ENCODE results near the gene FOXL1.

The FOXL1 gene

DNA sequence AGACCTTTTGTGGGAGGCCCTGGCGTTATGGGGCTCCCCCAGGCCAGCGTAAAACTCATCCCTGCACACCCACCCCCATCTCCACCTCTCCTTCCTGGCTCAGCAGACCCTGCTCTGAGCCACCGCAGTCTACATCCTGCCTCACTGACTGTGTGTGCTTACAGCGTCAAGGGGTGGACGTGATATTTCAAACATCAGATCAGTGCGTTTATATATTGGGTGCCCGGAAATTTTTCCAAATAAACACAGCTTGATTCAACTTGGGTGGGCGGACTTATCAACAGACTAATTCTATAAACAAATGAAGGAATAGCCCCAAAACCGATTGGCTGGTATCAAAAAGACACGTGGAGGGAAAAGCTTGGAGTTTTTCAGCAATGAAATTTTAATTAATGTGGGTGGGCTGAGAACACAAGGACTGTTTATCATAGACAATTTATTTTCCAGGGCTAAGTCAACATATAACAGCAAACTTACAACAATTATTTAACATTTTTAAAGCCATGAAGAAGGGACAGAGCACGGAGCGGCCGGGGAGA is at the start of gene FOXL1:
TSS of gene FOXL1 (plus strand) at position 489 of the 539 bp plus-strand sequence. CDS start 175 bp downstream, outside the sequence.
- no peaks in the 10 kb centered on the region for H3K36me3 Mint-ChIP-seq (ENCODE audit: low read depth)
- H3K9me3 Mint-ChIP-seq = no peaks in the 10 kb centered on the region
- H3K27me3 Mint-ChIP-seq = peaks cover 80% of the 10 kb centered on the region
- DNase-seq (no peak), ATAC-seq (no peak)
- H3K27ac Mint-ChIP-seq = no peak within 1 kb of the TSS
- no peak within 1 kb of the TSS for H3K4me3 Mint-ChIP-seq
- peaks cover 13% of the 10 kb centered on the region for H3K4me1 Mint-ChIP-seq

DNA sequence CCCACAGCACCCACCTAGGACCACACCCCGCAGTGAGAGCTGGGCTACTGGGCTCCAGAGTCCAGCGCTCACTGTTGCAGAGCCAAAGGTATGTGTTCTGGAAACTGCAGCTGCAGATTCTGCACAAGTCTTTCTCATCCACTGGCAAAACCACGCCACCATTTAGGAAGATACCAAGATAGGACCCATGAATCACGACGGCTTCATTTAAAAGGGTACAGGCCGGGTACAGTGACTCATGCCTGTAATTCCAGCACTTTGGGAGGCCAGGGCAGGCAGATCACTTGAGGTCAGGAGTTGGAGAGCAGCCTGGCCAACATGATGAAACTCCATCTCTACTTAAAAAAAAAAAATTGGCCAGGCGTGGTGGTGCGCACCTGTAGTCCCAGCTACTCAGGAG is 49.2 kb upstream of the FOXL1 start:
- no peak for DNase-seq
- no peaks in the 10 kb centered on the region for H3K27me3 Mint-ChIP-seq
- H3K4me1 Mint-ChIP-seq = no peaks in the 10 kb centered on the region
- H3K27ac Mint-ChIP-seq = no peak overlapping the region
- ATAC-seq = no peak
- H3K36me3 Mint-ChIP-seq (ENCODE audit: low read depth) = peaks cover 8% of the 10 kb centered on the region
- no peak overlapping the region for H3K4me3 Mint-ChIP-seq
- no peaks in the 10 kb centered on the region for H3K9me3 Mint-ChIP-seq

DNA sequence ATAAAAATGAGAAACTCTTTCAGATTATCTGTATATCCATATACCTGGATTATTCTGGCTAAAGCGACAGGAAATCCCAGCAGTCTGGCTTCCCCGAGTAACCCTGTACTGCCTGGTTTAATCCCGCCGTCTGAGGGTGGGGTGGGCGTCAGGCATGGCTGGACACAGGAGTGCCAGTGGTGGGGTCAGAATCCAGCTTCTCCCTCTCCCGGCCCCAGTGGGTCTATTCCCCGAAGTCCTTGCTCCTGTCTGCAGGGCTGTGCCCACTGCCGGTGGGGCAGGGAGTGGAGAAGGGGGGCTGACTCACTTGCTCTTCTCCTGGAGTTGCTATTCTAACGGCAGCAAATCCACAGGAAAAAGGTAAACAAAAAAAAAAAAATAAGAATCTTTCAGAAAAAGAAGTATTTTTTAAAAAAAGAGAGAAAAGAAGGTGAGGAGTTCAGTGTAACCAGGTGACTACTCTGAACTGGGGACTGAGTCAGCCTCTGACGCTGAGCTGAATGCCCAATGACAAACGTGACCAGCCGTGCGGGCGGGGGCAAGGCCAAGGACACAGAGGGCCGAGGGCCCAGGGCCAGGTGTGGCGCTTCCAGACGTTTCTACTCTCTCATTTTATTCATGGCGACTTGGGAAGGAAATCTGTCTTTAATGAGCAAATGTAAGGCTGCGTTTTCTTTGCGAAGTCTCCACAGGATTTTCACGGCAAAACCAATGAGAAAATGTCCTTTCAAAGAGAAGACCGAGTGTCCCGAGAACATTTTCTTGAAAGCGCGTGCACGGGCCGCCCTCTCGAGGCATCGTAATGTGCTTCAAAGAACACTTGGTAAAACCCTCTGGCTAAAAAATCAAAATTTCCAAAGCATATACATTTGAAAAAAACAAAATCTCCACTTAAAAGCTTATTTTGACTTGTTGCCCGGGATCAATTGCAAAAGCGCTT is 47.8 kb upstream of the FOXL1 start:
- H3K27me3 Mint-ChIP-seq = no peaks in the 10 kb centered on the region
- H3K4me1 Mint-ChIP-seq = no peaks in the 10 kb centered on the region
- no peak overlapping the region for H3K27ac Mint-ChIP-seq
- no peak overlapping the region for H3K4me3 Mint-ChIP-seq
- H3K36me3 Mint-ChIP-seq (ENCODE audit: low read depth) = peaks cover 8% of the 10 kb centered on the region
- H3K9me3 Mint-ChIP-seq = no peaks in the 10 kb centered on the region
- no peak for ATAC-seq
- DNase-seq = no peak

DNA sequence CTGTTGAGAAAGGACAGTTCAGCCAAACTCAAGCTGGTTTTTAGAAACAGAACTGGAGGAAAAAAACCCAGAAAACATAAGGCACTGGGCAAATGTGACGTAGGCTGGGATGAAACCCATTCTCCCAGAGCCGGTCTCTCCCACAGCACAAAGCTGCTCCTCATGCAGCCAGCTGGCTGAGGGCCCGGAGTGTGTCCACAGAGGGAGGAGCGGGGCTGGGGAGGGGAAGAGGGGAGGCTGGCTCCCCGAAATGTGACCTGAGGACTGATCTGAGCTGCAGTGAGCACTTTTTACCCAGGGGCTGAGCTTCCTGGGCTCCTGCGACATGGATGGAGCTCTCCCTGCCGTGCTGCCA is 47.2 kb upstream of the FOXL1 start:
- Mint-ChIP-seq H3K9me3 (no peaks in the 10 kb centered on the region), H3K27me3 (no peaks in the 10 kb centered on the region), H3K4me3 (no peak overlapping the region), H3K36me3 (ENCODE audit: low read depth) (peaks cover 8% of the 10 kb centered on the region), H3K27ac (no peak overlapping the region), H3K4me1 (no peaks in the 10 kb centered on the region)
- DNase-seq (no peak), ATAC-seq (no peak)

DNA sequence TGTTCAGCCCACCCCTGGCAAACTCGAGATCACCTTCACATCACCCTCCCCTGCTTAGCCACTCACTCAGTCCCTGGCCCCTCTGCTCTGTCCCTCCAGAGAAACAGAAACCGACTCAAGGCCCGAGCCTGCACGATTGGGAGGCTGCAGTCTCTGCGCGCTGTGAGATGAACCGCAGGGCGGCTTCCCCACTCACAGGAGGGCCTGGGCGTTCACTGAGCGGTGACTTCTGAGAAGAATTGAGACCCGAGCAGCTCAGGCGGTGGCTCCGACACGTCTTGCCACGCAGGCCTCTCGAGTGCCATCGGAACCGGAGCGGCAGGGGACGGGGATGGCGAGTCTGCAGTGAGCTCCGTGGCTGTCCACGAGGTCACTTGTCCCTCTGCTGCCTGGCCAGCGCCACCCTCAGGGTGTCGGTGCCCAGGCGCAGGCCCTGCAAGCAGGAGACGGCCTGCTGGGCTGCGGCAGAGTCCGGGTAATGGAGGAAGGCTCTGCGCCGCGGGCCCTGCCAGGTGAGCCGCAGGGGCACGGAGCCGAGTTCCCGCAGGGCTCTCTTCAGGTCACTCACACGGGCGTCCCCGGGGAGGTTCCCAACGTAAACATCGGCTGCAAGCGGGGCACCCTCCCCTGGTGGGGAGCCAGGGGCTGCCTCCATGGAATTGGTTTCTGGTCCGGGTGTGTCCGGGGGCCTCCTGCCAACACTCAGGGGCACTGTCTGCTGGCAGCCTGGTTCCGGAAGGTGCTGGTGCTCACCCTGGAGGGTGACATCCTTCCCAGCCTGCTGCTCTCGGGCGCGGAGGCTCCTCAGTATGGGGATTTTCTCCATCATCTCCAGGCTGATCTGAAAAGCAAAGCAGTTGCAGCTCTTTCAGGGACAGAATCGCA is 46.5 kb upstream of the FOXL1 start:
- peaks cover 8% of the 10 kb centered on the region for H3K36me3 Mint-ChIP-seq (ENCODE audit: low read depth)
- no peak overlapping the region for H3K4me3 Mint-ChIP-seq
- no peaks in the 10 kb centered on the region for H3K9me3 Mint-ChIP-seq
- no peak for DNase-seq
- H3K4me1 Mint-ChIP-seq = no peaks in the 10 kb centered on the region
- H3K27ac Mint-ChIP-seq = no peak overlapping the region
- no peaks in the 10 kb centered on the region for H3K27me3 Mint-ChIP-seq
- ATAC-seq = no peak

DNA sequence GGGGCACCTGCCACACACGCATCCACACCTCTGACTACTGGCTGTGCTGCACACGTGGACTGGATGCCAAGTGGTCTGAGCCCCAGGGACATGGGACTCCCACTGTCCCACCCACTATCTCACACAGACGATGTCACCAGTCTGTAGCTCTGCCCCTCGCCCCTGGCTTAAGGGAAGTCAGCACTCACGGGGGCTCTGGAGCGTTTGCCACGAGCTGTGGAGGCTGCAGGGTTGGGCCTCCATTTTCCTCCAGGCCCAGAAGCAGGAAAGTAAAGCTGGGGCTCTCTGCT is 45.9 kb upstream of the FOXL1 start:
- H3K36me3 Mint-ChIP-seq (ENCODE audit: low read depth) = peaks cover 11% of the 10 kb centered on the region
- no peaks in the 10 kb centered on the region for H3K4me1 Mint-ChIP-seq

DNA sequence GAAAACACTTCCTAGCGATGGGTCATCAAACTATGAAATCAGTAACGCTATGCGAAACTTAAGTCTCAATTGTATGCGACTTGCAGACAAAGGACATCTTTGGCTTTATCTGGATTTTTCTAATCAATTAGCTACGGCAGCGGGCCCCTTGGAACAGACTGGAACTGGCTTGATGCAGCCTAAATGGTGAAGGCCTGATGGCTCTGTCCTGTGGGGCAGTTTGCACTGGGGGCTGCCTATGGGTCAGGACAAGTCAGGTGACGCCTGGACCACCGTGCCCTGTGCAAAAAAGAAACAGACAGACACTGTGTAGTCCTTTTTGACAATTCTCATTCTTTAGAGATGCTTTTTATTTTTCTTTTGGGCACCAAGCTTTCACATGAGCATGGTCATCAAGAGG is 45.3 kb upstream of the FOXL1 start:
- Mint-ChIP-seq H3K4me3 (no peak overlapping the region), H3K27ac (no peak overlapping the region), H3K27me3 (no peaks in the 10 kb centered on the region), H3K9me3 (no peaks in the 10 kb centered on the region), H3K36me3 (ENCODE audit: low read depth) (peaks cover 13% of the 10 kb centered on the region), H3K4me1 (no peaks in the 10 kb centered on the region)
- no peak for ATAC-seq
- no peak for DNase-seq

More for the DNA sequence above, 45.9 kb upstream of the FOXL1 start:
- no peak for DNase-seq
- no peaks in the 10 kb centered on the region for H3K9me3 Mint-ChIP-seq
- no peak overlapping the region for H3K27ac Mint-ChIP-seq
- ATAC-seq = no peak
- no peak overlapping the region for H3K4me3 Mint-ChIP-seq
- no peaks in the 10 kb centered on the region for H3K27me3 Mint-ChIP-seq

DNA sequence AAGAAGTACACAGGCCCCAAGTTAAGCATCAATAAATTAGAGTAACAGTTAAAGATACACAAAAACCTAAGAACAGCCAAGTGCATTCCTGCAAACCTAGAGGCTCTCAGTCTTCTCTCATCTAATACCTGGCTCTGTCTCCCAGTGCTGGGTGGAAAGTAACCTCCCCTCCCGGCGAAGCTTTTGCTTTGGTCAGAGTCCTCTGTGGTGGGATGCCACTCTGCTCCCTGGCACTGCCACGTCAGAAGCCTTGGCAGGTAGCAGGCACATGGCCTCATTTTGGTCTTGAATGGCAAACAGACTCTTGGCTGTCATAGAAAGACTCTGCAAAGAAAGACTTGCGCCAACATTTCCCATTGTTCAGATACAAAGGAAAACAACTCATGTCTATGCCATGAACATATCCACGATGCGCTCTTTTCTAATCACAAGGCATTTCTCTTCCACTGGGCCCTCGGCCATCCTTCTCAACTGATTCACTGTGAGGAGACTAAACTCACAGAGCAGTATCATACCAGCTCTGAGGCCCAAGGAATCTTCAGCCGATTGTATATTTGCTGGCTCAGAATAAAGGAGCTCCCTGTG is 44.5 kb upstream of the FOXL1 start:
- Mint-ChIP-seq H3K27me3 (no peaks in the 10 kb centered on the region), H3K36me3 (ENCODE audit: low read depth) (peaks cover 11% of the 10 kb centered on the region), H3K4me3 (no peak overlapping the region)

DNA sequence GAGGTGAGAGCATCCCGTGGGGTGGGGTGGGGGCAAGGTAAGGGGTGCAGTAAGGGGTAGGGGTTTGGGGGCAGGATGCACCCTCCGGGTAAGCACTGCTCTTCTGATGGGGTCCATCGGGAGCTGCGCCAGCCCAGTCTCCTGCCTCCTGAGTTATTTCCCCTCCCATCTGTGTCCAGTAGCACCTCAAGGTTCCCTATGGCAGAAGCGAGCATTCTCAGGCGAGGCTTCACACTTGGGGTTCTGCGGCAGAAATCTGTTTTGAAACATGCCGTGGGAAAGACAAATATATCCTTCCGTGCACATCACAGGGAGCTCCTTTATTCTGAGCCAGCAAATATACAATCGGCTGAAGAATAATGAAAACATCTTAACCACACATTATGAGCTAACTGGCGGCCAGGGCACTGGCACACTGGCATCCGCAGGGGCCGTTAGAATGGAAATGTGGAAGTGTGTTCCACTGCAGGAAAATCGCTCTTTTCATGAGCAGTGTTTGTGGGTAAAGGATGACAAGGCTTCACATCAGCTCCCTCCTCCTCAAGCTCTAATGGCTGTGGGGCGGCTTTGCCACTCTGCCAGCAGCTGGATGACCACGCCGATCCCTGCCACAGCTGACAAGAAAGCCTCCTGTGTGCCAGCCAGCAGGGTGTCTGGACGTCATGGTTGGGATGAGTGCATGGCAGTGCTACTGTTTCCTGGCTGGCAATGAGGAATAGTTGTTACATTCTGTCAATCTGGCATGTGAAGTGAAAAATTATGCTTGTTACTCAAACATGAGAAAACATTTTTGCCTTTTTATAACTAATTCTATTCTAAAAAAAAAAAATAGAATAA is 43.4 kb upstream of the FOXL1 start:
- no peak overlapping the region for H3K4me3 Mint-ChIP-seq
- no peak overlapping the region for H3K27ac Mint-ChIP-seq
- H3K4me1 Mint-ChIP-seq = no peaks in the 10 kb centered on the region
- ATAC-seq (no peak), DNase-seq (no peak)
- no peaks in the 10 kb centered on the region for H3K27me3 Mint-ChIP-seq
- no peaks in the 10 kb centered on the region for H3K9me3 Mint-ChIP-seq
- peaks cover 11% of the 10 kb centered on the region for H3K36me3 Mint-ChIP-seq (ENCODE audit: low read depth)

More for the DNA sequence above, 44.5 kb upstream of the FOXL1 start:
- DNase-seq (no peak), ATAC-seq (no peak)
- H3K4me1 Mint-ChIP-seq = no peaks in the 10 kb centered on the region
- H3K27ac Mint-ChIP-seq = no peak overlapping the region
- H3K9me3 Mint-ChIP-seq = no peaks in the 10 kb centered on the region

DNA sequence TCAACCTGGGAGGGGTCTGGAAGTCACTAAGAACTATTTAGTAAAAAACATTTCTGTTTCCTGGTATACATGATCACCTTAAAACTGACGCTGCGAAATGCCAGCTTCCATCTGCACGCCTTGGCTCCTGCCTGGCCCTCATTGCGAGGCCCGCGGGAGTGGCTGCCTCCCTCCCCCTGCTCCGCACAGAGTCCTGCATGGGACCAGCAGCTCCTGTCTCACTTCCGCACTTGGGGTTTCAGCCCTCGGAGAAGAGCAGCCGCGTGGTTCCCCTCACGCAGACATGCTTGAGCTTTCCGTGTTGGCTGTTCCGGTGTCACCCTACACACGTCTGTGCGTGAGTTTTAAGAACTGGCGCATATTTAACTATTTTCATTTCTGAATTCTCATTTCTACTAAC is 41.7 kb upstream of the FOXL1 start:
- H3K27ac Mint-ChIP-seq = no peak overlapping the region
- ATAC-seq = no peak
- H3K4me1 Mint-ChIP-seq = no peaks in the 10 kb centered on the region
- DNase-seq = no peak
- H3K9me3 Mint-ChIP-seq = no peaks in the 10 kb centered on the region
- no peak overlapping the region for H3K4me3 Mint-ChIP-seq
- peaks cover 16% of the 10 kb centered on the region for H3K36me3 Mint-ChIP-seq (ENCODE audit: low read depth)
- H3K27me3 Mint-ChIP-seq = no peaks in the 10 kb centered on the region

DNA sequence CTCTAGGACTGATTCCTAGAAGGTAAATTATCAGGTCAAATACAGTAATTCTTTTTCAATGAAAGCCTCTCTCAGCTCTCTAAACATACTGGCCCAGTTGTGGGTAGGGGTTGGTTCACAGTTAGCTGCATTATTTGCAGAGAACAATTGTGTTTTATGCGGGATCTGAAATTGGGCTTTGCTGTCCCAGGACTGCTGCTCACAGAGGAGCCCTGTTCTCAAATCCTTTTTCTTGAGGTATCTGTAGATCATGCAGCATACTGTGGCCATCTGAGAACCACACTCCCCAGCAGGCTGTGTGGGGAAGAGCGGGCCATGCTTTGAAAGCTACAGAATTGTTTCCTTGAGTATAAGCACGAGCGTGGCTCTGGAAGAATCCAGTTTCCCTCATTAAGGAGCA is 40.9 kb upstream of the FOXL1 start:
- Mint-ChIP-seq H3K27me3 (no peaks in the 10 kb centered on the region), H3K9me3 (no peaks in the 10 kb centered on the region), H3K36me3 (ENCODE audit: low read depth) (peaks cover 20% of the 10 kb centered on the region), H3K4me1 (no peaks in the 10 kb centered on the region), H3K4me3 (no peak overlapping the region), H3K27ac (no peak overlapping the region)
- ATAC-seq (no peak), DNase-seq (no peak)

DNA sequence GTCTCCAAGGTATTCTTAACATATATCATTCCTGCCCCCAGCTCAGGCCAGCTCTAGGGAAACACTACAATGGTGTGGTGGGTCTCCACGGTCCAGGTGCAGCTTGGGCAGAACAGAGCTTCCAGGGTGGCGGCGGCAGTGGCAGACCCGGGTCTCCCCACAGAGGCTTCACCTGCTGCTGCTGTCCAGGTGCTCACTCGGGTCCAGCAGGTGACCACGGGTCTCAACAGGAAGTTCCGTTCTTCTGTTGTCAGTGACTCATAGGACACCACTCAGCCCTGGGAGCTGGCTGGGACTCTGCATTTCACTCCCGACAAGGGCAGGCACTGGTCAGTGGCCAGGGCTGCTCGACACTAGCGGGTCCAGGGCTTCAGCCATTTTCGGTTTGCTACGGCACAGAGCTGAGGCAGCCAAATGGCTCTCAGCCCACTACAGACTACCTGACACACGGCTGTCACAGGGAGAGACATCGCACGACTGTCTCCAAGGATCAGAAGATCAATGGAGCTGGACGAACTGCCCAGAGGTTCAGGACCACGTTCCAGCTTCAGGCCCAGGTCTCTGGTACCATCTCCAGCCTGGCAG is 40.1 kb upstream of the FOXL1 start:
- no peak for DNase-seq
- Mint-ChIP-seq H3K4me3 (no peak overlapping the region), H3K9me3 (no peaks in the 10 kb centered on the region), H3K27ac (no peak overlapping the region), H3K27me3 (no peaks in the 10 kb centered on the region), H3K36me3 (ENCODE audit: low read depth) (peaks cover 23% of the 10 kb centered on the region), H3K4me1 (no peaks in the 10 kb centered on the region)
- ATAC-seq = no peak

DNA sequence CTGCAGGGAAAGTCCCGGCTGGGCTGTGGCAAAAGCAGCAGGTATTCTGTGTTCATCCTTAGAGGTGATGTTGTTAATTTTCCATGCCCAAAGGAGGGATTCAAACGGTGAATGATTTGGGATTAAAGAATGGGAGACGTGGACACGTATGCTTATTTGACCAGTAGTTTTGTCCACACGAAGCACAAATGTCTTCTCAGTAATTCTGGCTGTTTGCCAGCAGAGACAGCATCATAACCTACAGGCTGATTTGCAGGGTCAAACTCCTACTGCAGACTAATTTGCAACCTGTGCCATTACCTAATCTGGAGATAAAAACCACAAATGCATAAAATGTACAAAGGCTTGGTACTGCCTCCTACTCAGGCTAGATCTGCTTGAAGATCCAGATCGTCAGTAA is 37.5 kb upstream of the FOXL1 start:
- H3K36me3 Mint-ChIP-seq (ENCODE audit: low read depth) = peaks cover 34% of the 10 kb centered on the region
- no peaks in the 10 kb centered on the region for H3K9me3 Mint-ChIP-seq
- no peaks in the 10 kb centered on the region for H3K27me3 Mint-ChIP-seq
- no peak for DNase-seq
- ATAC-seq = no peak
- H3K4me1 Mint-ChIP-seq = peaks cover 2% of the 10 kb centered on the region
- no peak overlapping the region for H3K4me3 Mint-ChIP-seq
- no peak overlapping the region for H3K27ac Mint-ChIP-seq

DNA sequence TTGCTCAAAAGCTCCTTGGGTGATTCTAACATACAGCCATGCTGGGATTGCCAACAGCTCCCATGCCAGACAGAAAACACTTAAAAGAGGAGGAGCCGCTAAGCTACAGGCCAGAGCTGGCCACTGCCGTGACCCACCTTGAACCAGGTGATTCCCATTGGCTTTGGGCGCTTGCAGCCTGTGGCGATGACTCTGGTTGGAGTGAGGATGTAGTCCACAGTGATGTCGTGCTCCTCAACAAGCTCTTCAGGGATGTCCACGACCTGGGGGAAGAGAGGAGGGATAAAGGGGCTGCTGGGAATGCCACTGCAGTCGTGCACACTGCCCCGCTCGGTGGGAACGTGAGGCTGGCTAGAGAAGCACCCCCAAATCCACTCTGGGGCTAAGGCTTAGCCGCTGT is 36.8 kb upstream of the FOXL1 start:
- no peak overlapping the region for H3K27ac Mint-ChIP-seq
- peaks cover 2% of the 10 kb centered on the region for H3K4me1 Mint-ChIP-seq
- no peak for ATAC-seq
- H3K36me3 Mint-ChIP-seq (ENCODE audit: low read depth) = peaks cover 36% of the 10 kb centered on the region
- no peak for DNase-seq
- no peaks in the 10 kb centered on the region for H3K9me3 Mint-ChIP-seq
- no peaks in the 10 kb centered on the region for H3K27me3 Mint-ChIP-seq
- H3K4me3 Mint-ChIP-seq = no peak overlapping the region
